GM19468 (cell line): Measurements from ENCODE around the gene FOXN3.

ENCODE experiments used
- ATAC-seq: cut with Tn5 transposase; IDR thresholded peaks from one replicate; pipeline ENCODE4 v1.9.1; 2021; ENCODE audit warnings: mild to moderate bottlenecking, moderate library complexity, moderate number of reproducible peaks; ENCODE audit not compliant: unreplicated experiment; ENCODE audit errors: extremely low read depth

FOXN3 gene

DNA sequence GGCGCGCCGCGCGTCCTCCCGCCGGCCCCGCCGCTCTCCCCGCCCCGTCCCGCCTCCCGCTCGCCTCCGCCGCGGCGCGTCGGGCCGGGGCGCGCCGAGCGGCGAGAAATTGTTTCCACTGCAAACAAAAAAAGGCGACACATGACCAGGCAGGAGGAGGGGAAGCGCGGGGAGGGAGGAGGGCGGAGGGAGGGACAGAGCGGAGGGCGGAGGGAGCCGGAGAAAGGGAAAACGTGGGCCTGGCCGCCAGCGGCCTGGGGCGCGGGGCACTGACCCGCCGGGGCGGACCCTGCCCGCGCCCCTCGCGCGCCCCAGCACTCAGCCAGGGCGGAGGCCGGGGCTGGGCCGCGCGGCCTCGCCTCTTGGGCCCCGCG lies at the start of gene FOXN3:
TSS of gene FOXN3 (minus strand) at position 143 of the 374 bp plus-strand sequence. CDS start 4,757 bp downstream, outside the sequence.
- ATAC-seq: peak; percentile 24

DNA sequence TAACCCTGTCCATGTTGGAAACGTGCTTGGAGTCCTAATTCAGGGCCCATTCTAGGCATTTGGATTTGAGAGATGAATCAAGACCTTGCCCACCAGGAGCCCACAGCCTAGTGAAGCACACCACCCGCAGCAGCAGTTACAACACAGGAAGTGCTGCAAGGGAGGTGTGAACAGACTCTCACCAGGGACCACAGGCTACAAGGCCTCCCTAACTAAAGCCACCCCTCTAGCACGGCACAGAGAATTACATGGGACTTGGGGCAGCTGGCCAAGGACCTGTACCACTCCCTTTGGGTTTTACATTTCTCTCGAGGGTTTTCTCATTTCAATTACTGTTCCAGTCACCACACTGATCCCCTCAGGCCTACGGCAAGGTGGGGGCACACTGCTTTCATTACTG lies 49.5 kb upstream of the FOXN3 start:
- ATAC-seq: no peak

DNA sequence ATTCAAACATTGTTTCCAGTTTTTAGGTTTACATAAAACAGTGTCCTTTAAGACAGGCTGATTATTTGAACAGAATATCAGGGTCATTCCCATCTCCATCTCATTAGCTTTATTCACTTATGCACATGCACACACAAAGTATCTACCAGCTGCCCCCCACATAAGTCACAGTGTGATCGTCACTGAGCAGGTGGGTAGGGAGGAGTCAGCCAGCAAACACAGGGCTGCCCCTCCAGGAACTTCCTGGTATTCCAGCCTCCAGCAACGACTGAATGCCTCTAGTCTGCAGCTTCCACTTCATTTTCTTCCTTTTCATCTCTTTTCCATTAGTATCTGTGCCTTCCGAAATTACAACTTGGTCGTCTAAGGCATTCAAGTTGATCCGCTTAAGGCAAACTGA lies 48.8 kb upstream of the FOXN3 start:
- no peak for ATAC-seq

DNA sequence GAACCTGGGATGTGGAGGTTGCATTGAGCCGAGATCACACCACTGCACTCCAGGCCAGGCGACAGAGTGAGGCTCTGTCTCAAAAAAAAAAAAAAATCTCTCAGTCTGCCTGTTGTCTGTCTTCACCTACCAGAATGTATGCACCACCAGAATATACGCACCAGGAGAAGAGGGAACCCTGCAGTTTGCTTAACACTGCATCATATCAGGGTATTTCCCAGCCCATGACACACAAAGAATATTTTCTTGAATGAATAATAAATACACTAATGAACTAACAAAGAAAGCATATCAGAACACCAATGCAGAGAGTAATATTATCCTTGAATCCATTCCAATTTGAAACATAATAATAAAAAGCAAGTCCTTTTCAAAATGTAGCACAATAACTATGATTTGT lies 44.2 kb upstream of the FOXN3 start:
- no peak for ATAC-seq

DNA sequence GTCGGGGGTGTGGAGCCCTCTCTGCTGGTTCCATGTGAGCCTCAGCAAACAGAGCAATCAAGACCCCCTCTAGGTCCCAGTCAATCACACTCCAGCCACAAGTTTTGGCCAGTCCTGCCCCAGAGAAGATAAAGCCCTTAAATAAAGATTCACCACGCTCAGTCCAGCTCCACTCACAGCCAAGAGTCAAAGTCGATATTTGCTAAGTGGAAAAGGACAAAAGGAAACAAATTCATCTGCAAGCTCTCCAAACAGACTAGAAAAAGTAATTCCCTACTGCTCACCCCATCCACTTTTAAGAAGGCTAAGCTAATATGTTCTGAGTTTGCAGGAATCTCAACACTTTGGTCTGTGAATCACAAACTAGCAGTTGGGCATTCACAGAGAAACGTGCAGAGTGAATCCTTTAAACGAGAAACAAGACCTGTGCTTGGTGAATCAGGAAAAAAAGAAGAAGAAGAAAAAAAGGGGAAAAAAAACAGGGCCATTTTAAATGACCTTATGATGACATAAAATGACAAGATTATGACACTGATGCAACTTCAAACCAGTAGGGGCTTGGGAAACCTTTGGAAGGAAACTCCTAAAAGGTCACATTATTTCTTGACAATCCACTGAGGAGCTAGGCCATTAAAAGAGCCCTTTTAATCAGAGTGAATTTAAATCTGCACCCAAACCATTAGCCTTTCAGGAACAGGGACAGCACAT lies 41.8 kb upstream of the FOXN3 start:
- ATAC-seq: no peak

DNA sequence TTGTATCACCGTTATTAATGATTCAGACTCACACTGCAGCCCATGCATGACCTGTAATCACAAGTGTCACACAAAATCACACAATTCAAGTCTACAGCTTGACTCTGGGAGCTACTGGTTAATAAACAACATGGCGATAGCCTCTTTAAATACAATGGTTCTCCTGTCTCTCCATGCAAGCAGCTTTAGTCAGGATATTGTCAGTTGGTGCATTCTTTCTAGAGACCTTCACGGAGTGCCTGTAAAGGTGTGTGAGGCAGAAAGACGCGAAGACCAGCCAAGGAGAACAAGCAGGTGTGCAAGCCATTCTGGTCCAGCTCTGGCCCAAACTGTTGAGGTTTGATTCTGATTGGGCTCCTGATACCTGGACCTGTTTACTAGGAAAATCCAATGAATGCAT lies 40.0 kb upstream of the FOXN3 start:
- ATAC-seq: no peak

- ATAC-seq: no peak
Observed at GRCh38 chr14:89455412-89455811, 38.4 kb upstream of the FOXN3 start.

DNA sequence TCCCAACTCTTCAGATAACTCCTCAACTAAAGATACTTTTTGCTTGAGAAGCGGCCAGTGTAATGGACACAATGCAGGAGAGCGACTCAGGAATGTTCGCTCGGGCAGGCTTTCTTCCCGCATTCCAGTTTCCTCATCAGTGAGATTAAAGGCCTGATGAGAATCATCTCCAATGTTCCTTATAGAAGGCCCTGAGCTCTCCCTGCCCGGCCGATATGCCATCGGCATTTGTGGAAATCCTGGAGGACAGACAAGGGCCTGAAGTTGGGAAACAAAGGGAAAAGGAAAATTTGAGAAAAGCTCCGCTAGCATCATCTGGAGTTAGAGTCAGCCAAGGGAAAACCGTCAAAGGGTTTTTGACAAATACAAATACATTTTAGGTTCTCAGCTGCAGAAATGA lies 38.0 kb upstream of the FOXN3 start:
- ATAC-seq: no peak

GRCh38 chr14:89452281-89452680 lies 35.2 kb upstream of the FOXN3 start:
- no peak for ATAC-seq

GRCh38 chr14:89451229-89451628 lies 34.2 kb upstream of the FOXN3 start:
- ATAC-seq: no peak

- ATAC-seq: no peak
Observed at GRCh38 chr14:89447182-89447944, 30.3 kb upstream of the FOXN3 start.

DNA sequence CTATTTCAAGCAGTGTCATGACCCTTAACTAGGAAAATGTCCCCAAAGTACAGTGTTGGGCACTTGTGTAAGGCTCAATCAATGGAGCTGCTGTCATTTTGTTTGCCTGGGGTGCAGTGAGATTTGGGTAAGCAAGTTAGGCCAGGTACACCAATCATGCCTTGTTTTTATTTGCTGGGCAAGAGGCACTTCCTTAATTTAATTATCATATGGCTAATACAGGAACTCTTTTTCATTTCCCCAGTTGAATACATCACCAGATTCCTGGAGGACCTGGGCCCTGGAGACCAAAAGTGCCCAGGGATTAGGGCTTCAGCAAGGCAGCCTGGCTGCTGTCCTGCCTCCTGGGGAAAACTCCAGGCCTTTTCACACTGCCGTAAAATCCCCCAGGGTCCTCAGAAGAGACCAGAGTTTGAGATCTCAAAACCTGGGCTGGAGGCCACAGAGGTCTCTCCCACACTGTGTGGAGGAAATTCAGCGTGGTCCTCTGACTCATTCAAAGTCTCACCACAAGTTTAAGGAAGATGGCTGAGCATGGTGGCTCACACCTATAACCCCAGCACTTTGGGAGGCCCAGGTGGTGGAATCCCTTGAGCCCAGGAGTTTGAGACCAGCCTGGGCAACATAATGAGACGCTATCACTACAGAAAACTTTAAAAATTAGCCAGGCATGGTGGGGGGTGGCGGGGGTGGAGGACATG lies 28.4 kb upstream of the FOXN3 start:
- ATAC-seq: no peak

DNA sequence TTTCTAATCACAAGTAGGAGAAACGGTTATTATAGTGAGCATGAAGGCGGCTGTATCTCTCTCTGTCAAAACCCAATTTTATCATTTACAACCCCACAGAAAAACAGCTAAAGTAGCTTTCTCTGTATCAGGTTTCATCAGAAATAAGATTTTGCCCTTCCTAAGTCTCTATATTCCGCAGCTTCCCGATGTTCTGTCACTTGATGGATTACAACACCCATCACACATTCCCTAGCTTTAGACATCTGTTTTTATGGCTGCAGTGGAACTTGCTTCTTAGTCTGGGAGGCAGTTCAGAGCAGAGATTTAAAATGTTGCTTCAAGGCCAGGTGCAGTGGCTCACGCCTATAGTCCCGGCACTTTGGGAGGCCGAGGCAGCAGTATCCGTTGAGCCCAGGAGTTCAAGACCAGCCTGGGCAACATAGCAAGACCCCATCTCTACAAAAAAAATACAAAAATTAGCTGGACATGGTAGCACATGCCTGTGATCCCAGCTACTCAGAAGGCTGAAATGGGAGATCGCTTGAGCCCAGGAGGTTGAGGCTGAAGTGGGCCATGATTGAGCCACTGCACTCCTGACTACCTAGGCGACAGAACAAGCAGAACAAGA lies 27.6 kb upstream of the FOXN3 start:
- ATAC-seq: no peak

DNA sequence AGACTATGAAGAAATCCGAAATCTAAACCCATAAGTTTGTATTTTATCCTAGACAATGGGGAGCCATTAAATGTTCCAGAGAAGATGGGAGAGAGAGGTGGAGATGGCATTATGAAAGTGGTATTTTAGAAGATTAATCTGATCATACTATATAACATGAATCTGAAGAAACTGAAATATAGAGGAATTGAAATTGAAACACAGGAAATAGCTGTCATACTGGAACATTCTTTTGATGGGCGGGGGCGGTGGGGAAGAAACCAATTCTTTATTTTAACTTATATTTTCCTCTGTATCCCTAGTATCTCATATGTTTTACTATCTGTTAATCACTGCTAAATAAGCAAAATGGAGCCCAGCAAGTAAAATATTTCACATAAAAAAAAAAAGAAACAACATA lies 27.0 kb upstream of the FOXN3 start:
- no peak for ATAC-seq

DNA sequence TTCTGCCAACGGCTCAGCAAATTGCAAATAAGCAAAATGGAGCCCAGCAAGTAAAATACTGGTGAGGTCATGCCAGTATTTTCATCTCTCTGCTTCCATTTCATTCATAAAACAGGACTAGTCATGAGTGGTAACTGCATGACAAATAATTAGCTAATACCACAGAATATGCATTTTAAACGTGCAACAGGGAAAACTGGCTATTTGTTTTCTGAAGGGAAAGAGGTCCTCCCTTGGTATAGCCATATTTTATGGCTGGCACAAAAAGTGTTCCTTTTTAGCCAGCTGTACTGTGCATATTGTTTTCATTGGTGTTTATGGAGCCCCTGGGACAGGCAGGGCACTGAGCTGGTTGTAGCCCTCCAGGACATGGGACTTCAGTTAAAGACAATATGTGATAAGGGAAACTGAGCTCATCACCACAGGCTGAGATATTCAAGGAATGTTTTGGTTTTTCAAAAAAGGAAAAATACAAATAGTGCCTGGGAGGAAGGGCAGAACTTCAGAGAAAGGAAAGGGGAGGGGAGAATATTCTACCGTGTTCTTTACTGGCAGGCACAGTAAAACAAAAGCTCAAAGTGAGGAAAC lies 26.1 kb upstream of the FOXN3 start:
- ATAC-seq: no peak

GRCh38 chr14:89442280-89442679 lies 25.2 kb upstream of the FOXN3 start:
- no peak for ATAC-seq

DNA sequence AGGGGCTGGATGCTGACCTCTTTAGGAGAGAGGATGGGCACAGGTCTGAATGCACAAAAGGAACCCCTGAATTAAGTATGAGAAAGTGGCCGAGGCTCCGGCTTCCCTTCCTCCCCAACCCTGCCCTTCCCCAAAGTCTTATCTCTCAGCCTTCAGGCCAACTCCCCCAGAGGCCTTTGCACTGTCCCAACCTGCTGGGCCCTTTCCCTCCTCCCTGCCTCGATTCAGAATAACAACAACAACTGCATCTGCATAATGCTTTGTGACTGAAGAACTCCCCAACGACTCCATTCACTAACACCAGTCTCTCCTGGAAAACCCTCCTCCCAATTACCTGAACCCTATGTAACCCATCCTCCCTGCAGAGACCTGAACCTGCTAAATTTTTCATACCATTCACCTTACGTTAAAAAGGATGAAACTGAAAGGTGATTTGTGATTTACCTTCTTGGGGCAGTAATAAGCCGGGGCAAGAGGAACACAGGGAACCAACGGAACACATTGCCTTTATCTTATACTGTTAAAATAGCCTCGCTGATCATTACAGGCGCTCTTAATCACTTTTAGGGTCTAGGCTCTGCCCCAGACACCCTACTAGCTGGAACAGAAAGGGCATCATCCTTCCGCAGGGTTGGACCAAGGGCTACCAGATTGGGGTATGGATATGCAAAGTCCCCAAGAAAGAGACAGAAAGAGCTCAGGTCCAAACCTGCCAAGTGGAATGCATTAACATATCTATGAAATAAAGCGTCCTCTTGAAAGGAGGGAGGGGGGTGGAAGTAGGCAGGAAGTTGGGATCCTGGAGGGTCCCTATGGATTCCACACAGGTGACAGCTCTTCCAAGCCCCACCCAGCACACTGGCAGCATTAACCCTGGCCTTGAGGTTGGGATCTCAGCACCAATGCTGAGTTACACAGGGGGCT lies 24.2 kb upstream of the FOXN3 start:
- no peak for ATAC-seq

GRCh38 chr14:89435892-89436656 lies 19.0 kb upstream of the FOXN3 start:
- ATAC-seq: no peak

DNA sequence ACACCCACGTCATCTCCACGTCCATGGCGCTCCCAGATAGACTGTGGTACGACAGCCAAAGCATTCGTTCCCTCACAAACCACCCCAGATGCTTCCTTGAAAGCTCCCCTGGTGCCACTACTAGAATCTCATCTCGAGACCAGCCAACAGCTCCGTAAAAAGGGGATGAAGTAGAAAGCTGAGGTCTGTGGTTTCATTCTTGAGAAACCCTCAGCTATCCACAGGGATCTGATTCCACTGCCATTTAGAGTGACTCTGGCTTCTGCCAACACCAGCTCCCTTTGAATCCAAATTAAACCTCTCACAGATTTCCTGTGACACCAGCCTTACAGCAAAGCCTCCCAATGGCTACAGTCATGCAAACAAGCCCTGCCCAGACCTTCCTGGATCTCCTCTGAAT lies 18.5 kb upstream of the FOXN3 start:
- ATAC-seq: no peak
